Kidney (tissue), 14 donors: Measurements from ENCODE around the gene GRIK2. TPM values are rescaled to one million over a fixed set of nuclear protein-coding genes. Genes with fewer than 3 reads are reported as not detected.

ENCODE experiments used
- DNase-seq, 5 donors: peaks; one replicate each; pipeline ENCODE4 v3.0.0-alpha.2; 2013 to 2020
- FAIRE-seq: peaks from 2 replicates; lab custom pipeline; 2012; peaks lifted over from hg19 to GRCh38; lab: Jason Lieb, UNC
- H3K27ac ChIP-seq, 2 donors: one replicate each; pipeline ENCODE4 v1.7.0; 2013; ENCODE audit warnings: low read depth in 2 of 2, low read length in 2 of 2, inconsistent platforms in 1 of 2
- H3K27me3 ChIP-seq: one replicate; pipeline ENCODE4 v1.7.1; 2013; ENCODE audit warnings: low read length, inconsistent platforms; ENCODE audit not compliant: control insufficient read depth, insufficient read depth
- H3K36me3 ChIP-seq, 3 donors: one replicate each; pipeline versions ENCODE4 v1.7.0 to v1.7.1; 2013; ENCODE audit warnings: low read length in 3 of 3, control low read depth in 1 of 3, inconsistent platforms in 1 of 3; ENCODE audit not compliant: insufficient read depth in 3 of 3, control insufficient read depth in 2 of 3
- H3K4me1 ChIP-seq, 3 donors: one replicate each; pipeline versions ENCODE4 v1.7.0 to v1.7.1; 2013; ENCODE audit warnings: low read length in 3 of 3, inconsistent platforms in 1 of 3, low read depth in 1 of 3; ENCODE audit not compliant: control insufficient read depth in 2 of 3, insufficient read depth in 2 of 3
- H3K4me3 ChIP-seq, 3 donors: one replicate each; pipeline versions ENCODE4 v1.7.0 to v1.8.1; 2013; ENCODE audit warnings: low read length in 3 of 3, control low read depth in 1 of 3, inconsistent platforms in 1 of 3
- H3K9ac ChIP-seq, 3 donors: one replicate each; pipeline versions ENCODE4 v1.7.0 to v1.7.1; 2013; ENCODE audit warnings: low read length in 3 of 3, control low read depth in 1 of 3, inconsistent platforms in 1 of 3
- H3K9me3 ChIP-seq, 3 donors: one replicate each; pipeline versions ENCODE4 v1.7.0 to v1.7.1; 2013; ENCODE audit warnings: low read length in 3 of 3, control low read depth in 1 of 3, inconsistent platforms in 1 of 3; ENCODE audit not compliant: control insufficient read depth in 2 of 3, insufficient read depth in 1 of 3
- CTCF ChIP-seq: IDR thresholded peaks from 3 replicates; pipeline ENCODE4 v1.5.1; 2012; ENCODE audit warnings: mild to moderate bottlenecking, moderate library complexity, borderline replicate concordance; ENCODE audit not compliant: insufficient read depth; ENCODE audit errors: extremely low read depth
- intact Hi-C: fragments of 100-400 bp; cut with DNase I; formaldehyde crosslinking; loops from one replicate; pipeline ENCODE4 v1.11.1; 2022
- polyA plus RNA-seq: library from polyadenylated mRNA; stranded (reverse); fragments of 350-450 nt; fragmentation: Illumina TruSeq; extraction: RNeasy Lipid Tissue Mini Kit (QIAGEN cat#74804); gene quantifications from one replicate; pipeline ENCODE4 v1.2.3, GENCODE V29; 2014; ENCODE audit warnings: low read depth, low replicate concordance; ENCODE audit not compliant: insufficient read depth
- total RNA-seq: library from RNA; stranded (reverse); fragmentation: NEBNext Ultra II Directional; extraction: Animal tissue kit (Norgen Biotek cat#: 25700); gene quantifications from one replicate; pipeline ENCODE4 v1.2.1, GENCODE V29; 2021
- donor health status: control.
- donor health status: control.
- donor health status: control.
- donor health status: control.
- donor health status: control.
- donor health status: DM: yes; HTN: yes; CAD: no.
- donor health status: Normal renal cell carcinoma (clear cell type).

The GRIK2 gene
- total and polyA plus RNA-seq, 2 donors from 2014 or later, result 0.82 to 1.4 TPM

GRCh38 chr6:101853231-101854085 lies 459.9 kb downstream of the GRIK2 start:
- DNase-seq, result no peak
- H3K27me3 ChIP-seq, result no peaks in the 10 kb centered on the region
- TF ChIP-seq CTCF, result no peak
- intact Hi-C loops, result no loop called here
- no peaks in the 10 kb centered on the region for H3K9me3 ChIP-seq
- no peak for FAIRE-seq
- H3K27ac ChIP-seq, result no peak overlapping the region
- no peak overlapping the region for H3K4me3 ChIP-seq
- no peak overlapping the region for H3K9ac ChIP-seq
- no peaks in the 10 kb centered on the region for H3K4me1 ChIP-seq
- H3K36me3 ChIP-seq, result no peaks in the 10 kb centered on the region

GRCh38 chr6:101876431-101876830 lies 482.9 kb downstream of the GRIK2 start:
- H3K9ac ChIP-seq, result no peak overlapping the region
- no peaks in the 10 kb centered on the region for H3K27me3 ChIP-seq
- no peaks in the 10 kb centered on the region for H3K9me3 ChIP-seq
- no peaks in the 10 kb centered on the region for H3K36me3 ChIP-seq
- no peak overlapping the region for H3K27ac ChIP-seq
- intact Hi-C loops, result no loop called here
- DNase-seq, result peak in 1 of 5 donors; percentile 1
- no peak overlapping the region for H3K4me3 ChIP-seq
- no peak for TF ChIP-seq CTCF
- no peak for FAIRE-seq
- H3K4me1 ChIP-seq, result no peaks in the 10 kb centered on the region

- Histone ChIP-seq H3K9ac (no peak overlapping the region), H3K36me3 (no peaks in the 10 kb centered on the region), H3K27ac (no peak overlapping the region), H3K9me3 (no peaks in the 10 kb centered on the region), H3K4me3 (no peak overlapping the region), H3K27me3 (no peaks in the 10 kb centered on the region), H3K4me1 (no peaks in the 10 kb centered on the region)
- TF ChIP-seq CTCF, result no peak
- intact Hi-C loops, result no loop called here
- FAIRE-seq, result no peak
- DNase-seq, result no peak
Observed at GRCh38 chr6:101878554-101879276, 485.2 kb downstream of the GRIK2 start.
